GM21381 (cell line): ENCODE data around the gene RTN4RL1.

ENCODE experiments used
- ATAC-seq: cut with Tn5 transposase; IDR thresholded peaks from one replicate; pipeline ENCODE4 v1.9.1; 2021; ENCODE audit warnings: mild to moderate bottlenecking, moderate library complexity; ENCODE audit not compliant: unreplicated experiment

Gene RTN4RL1

DNA sequence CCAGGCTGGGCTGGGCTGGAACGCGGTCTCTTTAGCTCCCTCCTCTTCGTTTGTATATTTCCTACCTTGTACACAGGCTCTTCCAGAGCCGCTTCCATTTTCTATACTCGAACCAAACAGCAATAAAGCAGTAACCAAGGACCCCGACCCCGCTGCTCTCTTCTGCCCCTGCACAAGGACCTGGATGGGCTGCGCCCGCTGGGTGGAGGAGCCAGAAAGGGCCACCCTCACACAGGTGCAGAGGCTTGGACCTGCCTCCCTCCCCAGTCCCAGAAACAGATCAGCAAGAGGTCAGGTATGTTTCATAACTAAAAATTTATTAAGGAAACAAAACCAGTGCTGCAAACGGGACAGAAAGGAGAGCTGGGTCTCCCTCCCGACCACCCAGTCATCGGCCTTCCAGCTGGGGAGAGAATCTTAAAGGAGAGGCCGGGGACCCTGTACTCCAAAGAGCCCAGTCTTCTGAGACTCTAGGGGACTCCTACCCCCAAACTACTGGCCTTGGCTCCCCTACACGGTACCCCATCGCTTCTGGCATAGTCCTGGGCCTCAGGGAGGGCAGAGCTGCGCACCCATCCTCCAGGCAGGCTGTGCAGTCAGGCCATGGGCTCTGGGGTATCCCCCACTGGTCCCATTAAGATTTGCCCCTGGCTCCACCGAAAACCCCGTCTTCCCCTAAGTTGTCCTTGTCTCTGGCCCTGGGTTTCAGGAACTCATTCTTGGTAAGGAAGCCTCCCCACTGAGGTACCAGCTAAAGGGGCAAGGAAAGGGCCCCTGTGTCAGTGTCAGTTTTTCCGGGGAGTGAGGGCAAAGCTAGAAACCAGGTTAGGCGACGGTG is 34.6 kb upstream of the RTN4RL1 start:
- ATAC-seq, result no peak

DNA sequence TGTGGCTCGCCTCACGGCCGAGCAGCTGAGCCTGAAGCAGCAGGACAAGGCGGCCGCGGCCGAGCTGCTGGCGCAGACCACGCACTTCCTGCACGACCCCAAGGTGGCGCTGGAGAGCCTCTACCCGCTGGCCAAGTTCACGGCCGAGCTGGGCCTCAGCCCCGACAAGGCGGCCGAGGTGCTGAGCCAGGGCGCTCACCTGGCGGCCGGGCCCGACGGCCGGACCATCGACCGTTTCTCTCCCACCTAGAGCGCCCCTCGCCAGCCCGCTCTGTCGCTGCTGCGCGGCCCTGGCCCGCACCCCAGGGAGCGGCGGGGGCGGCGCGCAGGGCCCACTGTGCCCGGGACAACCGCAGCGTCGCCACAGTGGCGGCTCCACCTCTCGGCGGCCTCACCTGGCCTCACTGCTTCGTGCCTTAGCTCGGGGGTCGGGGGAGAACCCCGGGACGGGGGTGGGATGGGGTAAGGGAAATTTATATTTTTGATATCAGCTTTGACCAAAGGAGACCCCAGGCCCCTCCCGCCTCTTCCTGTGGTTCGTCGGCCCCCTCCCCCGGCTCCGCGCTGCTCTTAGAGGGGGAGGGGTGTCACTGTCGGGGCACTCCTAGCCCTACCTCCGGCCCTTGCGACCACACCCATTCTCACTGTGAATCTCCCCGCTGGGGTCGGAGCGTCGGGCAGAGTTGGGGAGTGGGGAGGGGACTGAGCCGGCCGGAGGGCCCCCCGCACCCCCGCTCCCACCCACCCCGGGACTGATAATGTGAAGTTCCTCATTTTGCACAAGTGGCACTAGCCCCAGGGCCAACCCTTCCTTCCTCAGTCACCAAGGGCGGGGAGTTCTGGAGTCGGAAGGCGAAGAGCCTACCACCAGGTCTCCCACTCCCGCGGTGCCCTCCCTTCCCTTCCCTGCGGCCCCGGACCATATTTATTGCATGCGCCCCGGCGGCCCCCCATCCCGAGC is 33.7 kb upstream of the RTN4RL1 start:
- ATAC-seq, result no peak

DNA sequence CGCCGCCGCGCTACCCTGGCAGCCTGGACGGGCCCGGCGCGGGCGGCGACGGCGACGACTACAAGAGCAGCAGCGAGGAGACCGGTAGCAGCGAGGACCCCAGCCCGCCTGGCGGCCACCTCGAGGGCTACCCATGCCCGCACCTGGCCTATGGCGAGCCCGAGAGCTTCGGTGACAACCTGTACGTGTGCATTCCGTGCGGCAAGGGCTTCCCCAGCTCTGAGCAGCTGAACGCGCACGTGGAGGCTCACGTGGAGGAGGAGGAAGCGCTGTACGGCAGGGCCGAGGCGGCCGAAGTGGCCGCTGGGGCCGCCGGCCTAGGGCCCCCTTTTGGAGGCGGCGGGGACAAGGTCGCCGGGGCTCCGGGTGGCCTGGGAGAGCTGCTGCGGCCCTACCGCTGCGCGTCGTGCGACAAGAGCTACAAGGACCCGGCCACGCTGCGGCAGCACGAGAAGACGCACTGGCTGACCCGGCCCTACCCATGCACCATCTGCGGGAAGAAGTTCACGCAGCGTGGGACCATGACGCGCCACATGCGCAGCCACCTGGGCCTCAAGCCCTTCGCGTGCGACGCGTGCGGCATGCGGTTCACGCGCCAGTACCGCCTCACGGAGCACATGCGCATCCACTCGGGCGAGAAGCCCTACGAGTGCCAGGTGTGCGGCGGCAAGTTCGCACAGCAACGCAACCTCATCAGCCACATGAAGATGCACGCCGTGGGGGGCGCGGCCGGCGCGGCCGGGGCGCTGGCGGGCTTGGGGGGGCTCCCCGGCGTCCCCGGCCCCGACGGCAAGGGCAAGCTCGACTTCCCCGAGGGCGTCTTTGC is 32.8 kb upstream of the RTN4RL1 start:
- no peak for ATAC-seq

DNA sequence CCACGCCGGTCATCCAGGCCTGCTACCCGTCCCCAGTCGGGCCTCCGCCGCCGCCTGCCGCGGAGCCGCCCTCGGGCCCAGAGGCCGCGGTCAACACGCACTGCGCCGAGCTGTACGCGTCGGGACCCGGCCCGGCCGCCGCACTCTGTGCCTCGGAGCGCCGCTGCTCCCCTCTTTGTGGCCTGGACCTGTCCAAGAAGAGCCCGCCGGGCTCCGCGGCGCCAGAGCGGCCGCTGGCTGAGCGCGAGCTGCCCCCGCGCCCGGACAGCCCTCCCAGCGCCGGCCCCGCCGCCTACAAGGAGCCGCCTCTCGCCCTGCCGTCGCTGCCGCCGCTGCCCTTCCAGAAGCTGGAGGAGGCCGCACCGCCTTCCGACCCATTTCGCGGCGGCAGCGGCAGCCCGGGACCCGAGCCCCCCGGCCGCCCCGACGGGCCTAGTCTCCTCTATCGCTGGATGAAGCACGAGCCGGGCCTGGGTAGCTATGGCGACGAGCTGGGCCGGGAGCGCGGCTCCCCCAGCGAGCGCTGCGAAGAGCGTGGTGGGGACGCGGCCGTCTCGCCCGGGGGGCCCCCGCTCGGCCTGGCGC is 32.1 kb upstream of the RTN4RL1 start:
- ATAC-seq, result no peak

DNA sequence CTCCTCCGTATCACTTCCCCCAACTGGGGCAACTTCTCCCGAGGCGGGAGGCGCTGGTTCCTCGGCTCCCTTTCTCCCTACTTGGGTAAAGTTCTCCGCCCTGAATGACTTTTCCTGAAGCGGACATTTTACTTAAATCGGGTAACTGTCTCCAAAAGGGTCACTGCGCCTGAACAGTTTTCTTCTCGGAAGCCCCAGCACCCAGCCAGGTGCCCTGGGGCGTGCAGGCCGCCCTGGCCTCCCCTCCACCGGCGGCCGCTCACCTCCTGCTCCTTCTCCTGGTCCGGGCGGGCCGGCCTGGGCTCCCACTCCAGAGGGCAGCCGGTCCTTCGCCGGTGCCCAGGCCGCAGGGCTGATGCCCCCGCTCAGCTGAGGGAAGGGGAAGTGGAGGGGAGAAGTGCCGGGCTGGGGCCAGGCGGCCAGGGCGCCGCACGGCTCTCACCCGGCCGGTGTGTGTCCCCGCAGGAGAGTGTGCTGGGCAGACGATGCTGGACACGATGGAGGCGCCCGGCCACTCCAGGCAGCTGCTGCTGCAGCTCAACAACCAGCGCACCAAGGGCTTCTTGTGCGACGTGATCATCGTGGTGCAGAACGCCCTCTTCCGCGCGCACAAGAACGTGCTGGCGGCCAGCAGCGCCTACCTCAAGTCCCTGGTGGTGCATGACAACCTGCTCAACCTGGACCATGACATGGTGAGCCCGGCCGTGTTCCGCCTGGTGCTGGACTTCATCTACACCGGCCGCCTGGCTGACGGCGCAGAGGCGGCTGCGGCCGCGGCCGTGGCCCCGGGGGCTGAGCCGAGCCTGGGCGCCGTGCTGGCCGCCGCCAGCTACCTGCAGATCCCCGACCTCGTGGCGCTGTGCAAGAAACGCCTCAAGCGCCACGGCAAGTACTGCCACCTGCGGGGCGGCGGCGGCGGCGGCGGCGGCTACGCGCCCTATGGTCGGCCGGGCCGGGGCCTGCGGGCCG is 31.4 kb upstream of the RTN4RL1 start:
- ATAC-seq, result no peak

DNA sequence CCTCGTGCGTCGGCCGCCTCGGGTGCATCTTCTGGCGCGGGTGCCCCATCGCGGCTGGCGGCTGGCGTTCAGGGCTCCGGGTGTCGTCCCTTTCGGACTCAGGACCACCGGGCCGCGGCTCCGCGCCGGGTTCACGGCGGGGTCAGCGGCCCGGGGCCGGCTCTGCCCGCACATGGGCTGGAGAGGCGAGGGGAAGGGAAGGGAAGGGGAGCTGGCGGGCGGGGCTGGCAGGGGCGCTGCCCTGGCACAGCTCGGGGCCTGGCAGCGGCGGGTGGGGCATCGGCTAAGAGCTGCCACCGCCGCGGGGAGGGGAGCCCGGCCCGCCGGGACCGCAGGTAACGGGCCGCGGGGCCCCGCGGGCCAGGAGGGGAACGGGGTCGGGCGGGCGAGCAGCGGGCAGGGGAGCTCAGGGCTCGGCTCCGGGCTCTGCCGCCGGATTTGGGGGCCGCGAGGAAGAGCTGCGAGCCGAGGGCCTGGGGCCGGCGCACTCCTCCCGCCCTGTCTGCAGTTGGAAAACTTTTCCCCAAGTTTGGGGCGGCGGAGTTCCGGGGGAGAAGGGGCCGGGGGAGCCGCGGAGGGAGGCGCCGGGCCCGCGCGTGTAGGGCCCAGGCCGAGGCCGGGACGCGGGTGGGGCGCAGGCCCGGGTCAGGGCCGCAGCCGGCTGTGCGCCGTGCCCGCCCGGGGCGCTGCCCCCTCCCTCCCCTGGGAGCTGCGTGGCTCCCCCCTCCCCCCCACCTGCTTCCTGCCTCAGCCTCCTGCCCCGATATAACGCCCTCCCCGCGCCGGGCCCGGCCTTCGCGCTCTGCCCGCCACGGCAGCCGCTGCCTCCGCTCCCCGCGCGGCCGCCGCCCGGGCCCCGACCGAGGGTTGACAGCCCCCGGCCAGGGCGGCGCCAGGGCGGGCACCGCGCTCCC is 30.4 kb upstream of the RTN4RL1 start:
- ATAC-seq, result peak; percentile 4

DNA sequence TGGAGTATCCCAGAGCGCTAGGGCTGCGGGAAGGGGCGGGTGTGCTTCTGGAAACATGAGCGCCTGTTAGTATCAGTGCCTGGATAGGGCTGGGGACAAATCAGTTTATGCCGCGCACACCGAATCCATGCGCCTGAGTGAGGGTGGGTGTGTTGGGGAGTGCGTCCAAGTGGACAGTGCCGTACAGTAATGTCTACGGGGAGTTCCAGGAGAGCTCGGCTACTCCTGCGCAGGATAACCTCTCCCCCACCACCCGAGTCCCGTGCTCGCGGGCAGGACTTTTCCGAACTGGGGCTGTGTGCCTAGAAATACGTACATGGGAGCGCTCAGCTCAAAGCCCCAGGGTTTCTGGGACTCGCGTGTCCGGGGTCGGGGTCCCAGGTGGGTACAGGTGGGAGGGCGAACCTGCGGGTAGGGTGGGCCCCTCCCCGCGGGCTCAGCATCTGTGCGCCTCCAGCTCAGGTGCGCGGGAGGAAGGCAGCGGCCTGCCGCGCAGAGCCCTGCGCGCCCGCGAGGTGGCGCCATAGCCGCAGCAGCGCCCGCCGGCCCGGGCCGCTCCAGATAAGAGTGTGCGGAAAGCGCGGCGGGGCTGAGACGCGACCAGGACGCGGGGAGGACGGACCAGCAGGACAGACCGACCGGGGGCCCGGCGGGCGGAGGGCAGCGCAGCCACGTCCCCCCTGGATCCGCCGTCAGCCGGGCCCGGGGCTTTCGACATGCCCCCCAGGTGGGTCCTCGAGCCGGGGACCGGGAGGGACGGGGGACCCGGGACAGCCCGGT is 29.6 kb upstream of the RTN4RL1 start, which contains the start of gene HIC1:
TSS of gene HIC1 (plus strand) at position 592 of the 780 bp plus-strand sequence. CDS start 1,588 bp downstream, outside the sequence.
- peak; percentile 31 for ATAC-seq

DNA sequence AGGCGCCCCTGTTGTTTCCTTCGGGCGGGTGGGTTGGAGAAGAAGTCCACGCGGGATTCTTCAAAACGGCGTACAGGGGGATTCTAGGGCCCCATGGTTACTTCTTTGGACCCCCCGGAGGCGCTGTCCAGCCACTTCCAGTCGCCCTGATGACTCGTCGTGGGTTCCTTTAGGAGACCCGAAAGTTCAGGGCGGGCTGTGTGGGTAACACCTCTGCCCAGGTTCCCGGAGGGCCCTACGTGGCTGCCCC is 29.1 kb upstream of the RTN4RL1 start:
- ATAC-seq, result no peak

DNA sequence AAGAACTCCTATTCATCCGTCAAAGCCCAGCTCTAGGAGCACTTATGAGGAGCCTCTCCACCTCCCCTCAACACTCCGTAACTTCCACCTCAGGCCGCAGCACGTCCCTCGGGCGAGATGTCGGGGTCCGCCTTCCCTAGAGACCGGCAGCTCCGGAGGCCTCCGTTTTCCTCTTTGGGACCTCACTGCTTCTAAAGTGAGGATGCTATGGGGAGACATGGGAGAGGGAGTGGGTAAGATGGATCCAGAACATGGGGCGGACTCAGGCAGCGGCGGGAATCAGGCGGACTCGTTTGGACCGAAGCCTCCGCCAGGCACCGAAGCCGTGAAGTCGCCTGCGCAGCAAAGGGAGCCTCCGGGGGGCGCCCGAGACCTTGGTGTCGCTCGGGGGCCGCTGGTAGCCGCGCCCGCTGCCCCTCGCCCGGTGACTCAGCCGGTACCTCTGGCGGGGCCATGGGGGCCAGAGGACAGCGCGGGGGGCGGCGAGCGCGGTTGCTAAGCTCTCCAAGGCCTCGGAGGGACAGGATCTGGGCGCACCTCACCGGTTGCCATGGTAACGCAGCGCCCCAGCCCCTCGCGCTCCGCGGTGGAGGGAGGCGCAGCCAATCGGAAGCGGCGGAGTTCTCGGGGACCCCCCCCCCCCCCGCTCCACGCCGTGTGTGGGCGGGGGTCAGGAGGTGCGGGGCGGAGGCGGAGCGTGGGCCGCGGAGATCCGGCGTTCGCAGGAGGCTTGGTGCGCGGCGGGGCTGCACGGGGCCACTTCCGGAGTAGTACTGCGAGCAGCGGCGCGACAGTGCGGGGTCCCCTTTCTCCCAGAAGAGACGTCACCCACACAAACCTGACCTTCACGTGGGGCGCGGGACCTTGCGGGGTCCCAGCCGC is 28.5 kb upstream of the RTN4RL1 start:
- no peak for ATAC-seq

DNA sequence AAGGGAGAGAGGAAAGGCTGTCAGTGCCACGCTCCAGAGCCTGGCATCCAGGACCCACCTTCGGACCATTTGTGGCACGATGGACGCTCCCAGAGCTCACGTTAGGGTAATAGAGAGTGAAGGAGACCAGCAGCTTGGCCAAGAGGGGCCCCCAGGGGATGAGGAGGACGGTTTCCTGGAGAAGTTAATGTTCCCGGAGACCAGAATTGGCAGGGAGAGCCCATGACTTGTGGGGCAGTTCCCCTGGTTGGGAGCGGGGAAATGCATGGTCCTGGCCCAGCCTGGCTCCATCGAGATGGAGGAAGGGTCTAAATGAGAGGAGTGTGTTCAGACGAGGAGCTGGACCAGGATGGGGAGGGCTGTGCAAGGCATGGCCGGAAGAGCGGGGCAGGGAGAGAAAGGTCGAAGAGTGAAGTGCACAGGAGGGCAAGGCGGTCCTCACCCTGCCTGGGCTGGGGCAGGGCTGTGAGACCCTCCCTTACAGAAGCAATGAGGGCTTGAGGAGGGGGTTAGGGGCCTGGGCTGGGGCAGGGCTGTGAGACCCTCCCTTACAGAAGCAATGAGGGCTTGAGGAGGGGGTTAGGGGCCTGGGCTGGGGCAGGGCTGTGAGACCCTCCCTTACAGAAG is 26.9 kb upstream of the RTN4RL1 start:
- ATAC-seq, result no peak

DNA sequence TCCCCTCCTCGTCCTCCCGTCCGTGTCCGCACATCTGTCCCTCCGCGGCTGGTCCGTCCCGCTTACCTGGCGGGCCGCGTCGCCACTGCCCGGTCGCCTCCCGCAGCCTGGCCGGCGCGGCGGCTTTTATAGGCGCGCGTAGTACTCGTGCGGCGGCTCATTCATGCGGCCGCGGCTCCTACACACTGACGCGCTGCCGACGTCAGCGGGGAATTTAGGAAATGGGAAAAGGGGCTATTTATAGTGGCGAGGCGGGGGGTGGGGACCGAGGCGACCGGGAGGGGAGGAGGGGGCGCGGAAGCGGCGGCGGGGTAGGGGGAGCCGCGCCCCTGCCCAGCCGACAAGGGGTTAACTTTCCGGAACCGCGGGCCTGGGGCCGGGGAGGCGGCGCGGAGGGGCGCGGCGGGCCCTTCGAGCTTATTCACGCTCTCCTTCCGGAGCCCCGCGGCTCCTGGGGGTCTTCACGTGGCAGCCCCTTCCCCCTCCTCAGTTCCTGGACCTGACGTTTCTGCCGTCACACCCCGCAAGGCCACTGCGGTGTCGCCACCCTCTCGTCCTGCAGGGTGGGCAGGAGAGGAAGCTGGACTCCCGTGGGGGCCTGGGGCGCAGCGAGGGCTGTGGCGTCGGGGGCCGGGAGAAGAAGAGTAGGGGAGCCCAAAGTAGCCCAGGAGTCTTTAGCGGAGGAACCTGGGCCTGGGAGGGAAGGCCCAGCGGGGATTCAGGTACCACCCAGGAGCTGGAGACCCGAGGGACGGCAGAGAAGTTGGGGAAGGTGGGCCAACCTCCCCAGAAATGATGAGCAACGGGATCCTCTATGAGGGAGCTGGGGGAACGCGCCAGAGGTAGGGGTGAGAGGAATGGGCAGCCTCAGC is 26.2 kb upstream of the RTN4RL1 start:
- ATAC-seq, result no peak

DNA sequence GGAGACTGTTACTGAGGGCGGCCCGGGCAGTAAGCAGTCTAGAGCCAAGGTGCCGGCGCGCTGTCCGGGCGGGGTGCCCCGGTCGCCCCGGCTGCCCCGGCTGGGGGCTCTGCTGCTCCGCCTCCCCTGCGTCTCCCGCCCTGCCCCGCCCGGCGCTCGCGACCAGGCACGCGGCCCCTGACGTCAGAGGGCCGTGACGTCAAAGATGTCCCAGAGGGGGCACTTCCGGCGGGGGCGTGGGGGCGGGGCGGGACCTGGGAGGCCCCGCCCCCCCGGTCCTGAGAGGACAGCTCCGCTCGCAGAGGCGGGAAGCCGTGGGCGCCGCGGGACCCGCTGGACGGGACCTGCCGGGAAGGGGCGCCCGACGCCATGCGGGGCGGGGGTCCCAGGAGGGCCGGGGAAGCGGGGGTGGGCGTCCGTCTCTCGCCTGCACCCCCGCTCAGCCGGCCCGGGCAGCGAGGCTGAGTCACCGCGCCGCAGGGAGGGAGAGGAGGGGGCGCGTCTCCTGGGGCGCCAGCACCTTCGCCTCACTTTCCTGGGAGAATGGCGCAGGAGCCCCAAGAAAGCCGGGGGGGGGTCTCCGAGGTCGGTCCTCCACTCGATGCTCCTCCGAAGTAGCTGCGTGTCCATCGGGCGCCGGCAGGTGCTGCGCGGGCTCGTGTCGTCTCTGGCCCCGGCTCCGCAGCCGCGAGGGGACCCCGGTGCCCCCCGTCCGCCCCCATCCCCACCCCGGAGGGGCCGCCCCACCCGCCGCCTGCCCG is 25.3 kb upstream of the RTN4RL1 start:
- peak; percentile 8 for ATAC-seq

DNA sequence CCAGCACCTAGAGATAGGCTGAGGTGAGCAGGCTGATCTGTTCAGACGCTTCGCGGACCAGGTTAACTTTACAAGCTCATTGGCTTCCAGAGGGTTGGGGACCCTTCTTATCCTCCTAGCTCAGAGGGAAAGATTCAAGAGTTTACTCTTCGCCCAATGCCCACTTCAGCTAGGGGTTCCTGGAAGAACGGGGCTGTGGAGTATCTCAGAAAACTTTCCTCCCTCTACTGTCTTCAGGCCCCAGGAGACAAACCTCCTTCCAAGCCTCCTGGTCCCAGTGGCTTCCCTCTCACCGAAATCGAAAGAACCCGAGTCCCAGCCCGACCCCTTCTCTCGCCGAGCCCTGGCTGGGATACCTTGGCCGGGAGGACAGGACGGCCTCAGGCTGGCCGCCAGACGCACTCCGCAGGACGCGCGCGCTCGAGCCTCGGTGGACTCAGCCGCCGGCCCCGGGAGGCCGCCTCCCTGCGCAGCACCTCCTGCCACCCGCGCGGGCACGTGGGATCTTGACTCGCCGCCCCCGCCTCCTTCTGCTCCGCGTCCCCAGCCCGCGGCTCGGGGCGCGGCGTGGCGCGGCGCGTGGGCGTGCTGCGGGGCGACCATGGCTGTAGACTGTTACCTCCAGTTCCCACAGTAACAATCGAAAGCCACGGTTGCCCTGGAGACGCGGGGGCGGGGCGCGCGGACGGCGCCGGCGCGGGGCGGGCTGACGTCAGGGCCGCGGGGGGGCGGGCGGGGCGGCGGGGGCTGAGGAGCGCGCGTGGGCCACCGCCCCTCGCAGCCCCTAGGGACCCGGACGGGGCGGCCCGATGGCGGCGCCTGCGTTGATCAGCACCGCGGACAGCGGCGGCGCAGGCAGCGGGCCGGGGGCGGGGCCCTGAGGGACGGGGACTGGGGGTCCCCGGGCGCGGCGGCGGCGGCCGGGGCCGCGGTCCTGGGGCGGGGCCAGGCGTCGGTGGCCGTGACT is 24.5 kb upstream of the RTN4RL1 start:
- ATAC-seq, result peak; percentile 45
